HepG2 (cell line): ENCODE results near the gene SYNE1. TPM values are rescaled to one million over a fixed set of nuclear protein-coding genes. Genes with fewer than 3 reads are reported as not detected.

ENCODE experiments used
- ATAC-seq: fragments of 200-7000 bp; cut with Tn5 transposase; 3 replicates; pipeline ENCODE4 v1.9.1; 2020; ENCODE audit warnings: mild to moderate bottlenecking, moderate library complexity
- BruUV-seq: library from RNA; stranded (reverse); fragments of 400-500 nt; replicated peaks from 2 replicates; lab custom pipeline; 2021; lab: Mats Ljungman, UMichigan
- CTCF ChIA-PET: fragments of 300-600 bp; formaldehyde crosslinking; extraction: SDS; loops from one replicate; lab custom pipeline; 2021; ENCODE audit warnings: low total read pairs, inconsistent platforms, low intra/inter-chr PET ratio; lab: Yijun Ruan, JAX
- POLR2A ChIA-PET: fragments of 350-600 bp; sonication (Branson Sonifier 250); formaldehyde crosslinking; loops from one replicate; lab custom pipeline; 2020; ENCODE audit warnings: antibody characterized with exemption, inconsistent platforms; lab: Yijun Ruan, JAX
- DNase-seq: peaks from one replicate; pipeline ENCODE4 v3.0.0-alpha.2; 2015; ENCODE audit warnings: low spot score
- FAIRE-seq: peaks from 3 replicates; lab custom pipeline; 2011; peaks lifted over from hg19 to GRCh38; lab: Jason Lieb, UNC
- H2AFZ ChIP-seq: one replicate; pipeline ENCODE4 v1.6.1; 2011; ENCODE audit warnings: low read length, inconsistent platforms
- H3K27ac ChIP-seq: fragments of 300-600 bp; 3 replicates; pipeline ENCODE4 v1.8.0; 2011; ENCODE audit warnings: mixed run types, mild to moderate bottlenecking, mixed read lengths, low read length, inconsistent platforms; ENCODE audit not compliant: insufficient read depth; ENCODE audit errors: extremely low read length
- H3K27me3 ChIP-seq, 2 experiments: fragments of 200-600 bp in 1 of 2; 2 replicates in 1 of 2; 3 replicates in 1 of 2; pipeline versions ENCODE4 v1.6.0 to v1.8.0; 2011; ENCODE audit warnings: low read length in 2 of 2, mild to moderate bottlenecking in 2 of 2, moderate library complexity in 2 of 2, inconsistent platforms in 1 of 2; ENCODE audit not compliant: insufficient read depth in 2 of 2, control insufficient read depth in 1 of 2
- H3K36me3 ChIP-seq, 2 experiments: fragments of 200-600 bp in 1 of 2; replicated peaks in 1 of 2; 2 replicates in 1 of 2; 3 replicates in 1 of 2; pipeline versions ENCODE4 v1.5.1 to v1.8.0; 2011; ENCODE audit warnings: low read length in 2 of 2, inconsistent platforms in 1 of 2; ENCODE audit not compliant: insufficient read depth in 2 of 2, control insufficient read depth in 1 of 2
- H3K4me1 ChIP-seq: 2 replicates; pipeline ENCODE4 v1.5.1; 2012; ENCODE audit warnings: low read length, inconsistent platforms; ENCODE audit not compliant: insufficient read depth
- H3K4me2 ChIP-seq: 2 replicates; pipeline ENCODE4 v1.6.0; 2011; ENCODE audit warnings: low read depth, low read length, inconsistent platforms
- H3K4me3 ChIP-seq, 3 experiments: fragments of 200-600 bp in 1 of 3; sonication (generic), shearing (Covaris generic) in 1 of 3; replicated peaks in 1 of 3; 2 replicates each; pipeline ENCODE4 v1.5.1; 2011 to 2016; ENCODE audit warnings: low read length in 3 of 3, inconsistent platforms in 2 of 3, low read depth in 2 of 3, mild to moderate bottlenecking in 2 of 3, control low read depth in 1 of 3, mixed read lengths in 1 of 3; ENCODE audit not compliant: insufficient read depth in 1 of 3
- H3K79me2 ChIP-seq: one replicate; pipeline ENCODE4 v1.6.1; 2011; ENCODE audit warnings: low read length, inconsistent platforms; ENCODE audit not compliant: insufficient read depth
- H3K9ac ChIP-seq: 2 replicates; pipeline ENCODE4 v1.6.0; 2011; ENCODE audit warnings: mild to moderate bottlenecking, low read depth, low read length, inconsistent platforms; ENCODE audit not compliant: insufficient read depth
- H3K9me3 ChIP-seq: 2 replicates; pipeline ENCODE4 v1.5.1; 2012; ENCODE audit warnings: mild to moderate bottlenecking, low read length
- H4K20me1 ChIP-seq: 2 replicates; pipeline ENCODE4 v1.6.0; 2011; ENCODE audit warnings: inconsistent platforms, mild to moderate bottlenecking, low read length, moderate library complexity; ENCODE audit not compliant: insufficient read depth
- ELF1 ChIP-seq: sonication (generic); formaldehyde crosslinking; IDR thresholded peaks from 2 replicates; pipeline ENCODE4 v1.4.0; 2020; ENCODE audit warnings: missing genetic modification reagents
- EP300 ChIP-seq, 3 experiments: sonication (generic) in 1 of 3; formaldehyde crosslinking in 1 of 3; IDR thresholded peaks; 2 replicates each; pipeline versions ENCODE4 v1.5.1 to v1.6.1; 2011 to 2020; ENCODE audit warnings: low read depth in 2 of 3, low read length in 2 of 3, borderline replicate concordance in 1 of 3, improper control_type of control experiment in 1 of 3, mild to moderate bottlenecking in 1 of 3, missing genetic modification reagents in 1 of 3, moderate library complexity in 1 of 3
- NCOA5 ChIP-seq: sonication (generic); formaldehyde crosslinking; IDR thresholded peaks from 2 replicates; pipeline ENCODE4 v1.4.0; 2020; ENCODE audit warnings: missing genetic modification reagents
- NR2F6 ChIP-seq, 2 experiments: IDR thresholded peaks; 2 replicates each; pipeline ENCODE4 v1.6.1; 2016; ENCODE audit warnings: antibody characterized with exemption in 1 of 2, mild to moderate bottlenecking in 1 of 2
- PPARG ChIP-seq: conservative IDR thresholded peaks from 2 replicates; pipeline ENCODE4 v1.6.1; 2016; ENCODE audit warnings: missing biosample characterization, missing genetic modification reagents
- TARDBP ChIP-seq: sonication (generic); formaldehyde crosslinking; IDR thresholded peaks from 2 replicates; pipeline ENCODE4 v1.8.0; 2022; ENCODE audit warnings: mild to moderate bottlenecking, missing genetic modification reagents
- THAP7 ChIP-seq: sonication (generic); formaldehyde crosslinking; IDR thresholded peaks from 2 replicates; pipeline ENCODE4 v1.8.1; 2023; ENCODE audit warnings: mild to moderate bottlenecking, missing genetic modification reagents
- ZNF138 ChIP-seq: sonication (generic); formaldehyde crosslinking; IDR thresholded peaks from 2 replicates; pipeline ENCODE4 v1.5.0; 2020; ENCODE audit warnings: mild to moderate bottlenecking, low read depth, missing genetic modification reagents
- ZNF367 ChIP-seq: sonication (generic); formaldehyde crosslinking; IDR thresholded peaks from 2 replicates; pipeline ENCODE4 v1.4.0; 2020; ENCODE audit warnings: missing genetic modification reagents, borderline replicate concordance
- ZNF598 ChIP-seq: sonication (generic); formaldehyde crosslinking; IDR thresholded peaks from 2 replicates; pipeline ENCODE4 v1.5.1; 2020; ENCODE audit warnings: mild to moderate bottlenecking, missing genetic modification reagents, borderline replicate concordance
- WGBS: methylation state at CpG from one replicate; pipeline ENCODE4 v1.1.6; 2017; ENCODE audit warnings: low lambda C conversion rate; 5-methylcytosine and 5-hydroxymethylcytosine counted together
- in situ Hi-C: cut with HindIII; loops from 2 replicates; pipeline ENCODE4 v1.10.0; 2017; ENCODE audit warnings: low pct_unique_long_range_greater_than_20kb; ENCODE audit not compliant: extremely low pct_ligation_motif_present
- intact Hi-C: fragments of 100-400 bp; cut with micrococcal nuclease; formaldehyde crosslinking; loops from one replicate; pipeline ENCODE4 v1.10.0; 2022; ENCODE audit not compliant: unreplicated experiment
- polyA plus RNA-seq, 8 experiments: library from polyadenylated mRNA; depleted of rRNA in 3 of 8; stranded (reverse) in 7 of 8; unstranded in 1 of 8; fragments of >200 nt; fragmentation: Illumina TruSeq in 4 of 8; extraction: Trizol in 4 of 8; gene quantifications; 2 replicates each; pipeline versions ENCODE4 v1.2.1 to v1.2.3, GENCODE V29; 2011 to 2016; ENCODE audit warnings: low read depth in 4 of 8, missing spikeins in 1 of 8, mixed read lengths in 1 of 8; ENCODE audit not compliant: insufficient read depth in 1 of 8
- total RNA-seq, 5 experiments: library from RNA; depleted of rRNA; stranded (reverse); fragments of >200 nt; fragmentation: Illumina TruSeq; extraction: Trizol; gene quantifications; 2 replicates each; pipeline ENCODE4 v1.2.3, GENCODE V29; 2016; ENCODE audit warnings: low read depth in 1 of 5
- TF ChIP-seq, protein P1 (sequence below), 2 experiments: fragments of 450-650 bp in 1 of 2; sonication (generic) in 1 of 2; formaldehyde crosslinking in 1 of 2; IDR thresholded peaks; 2 replicates each; pipeline versions ENCODE4 v1.6.1 to v1.8.0; 2016 to 2022; ENCODE audit warnings: antibody characterized with exemption in 1 of 2, mild to moderate bottlenecking in 1 of 2, missing genetic modification reagents in 1 of 2
- TF ChIP-seq, protein P2 (sequence below): sonication (generic); formaldehyde crosslinking; IDR thresholded peaks from 2 replicates; pipeline ENCODE4 v1.8.0; 2022; ENCODE audit warnings: mild to moderate bottlenecking, missing genetic modification reagents, borderline replicate concordance

Gene SYNE1
- total and polyA plus RNA-seq, 2 of the 13 experiments (the other 11 are each of a cell fraction or from before 2014, with no cell fraction given) = 5.5 to 15.9 TPM

DNA sequence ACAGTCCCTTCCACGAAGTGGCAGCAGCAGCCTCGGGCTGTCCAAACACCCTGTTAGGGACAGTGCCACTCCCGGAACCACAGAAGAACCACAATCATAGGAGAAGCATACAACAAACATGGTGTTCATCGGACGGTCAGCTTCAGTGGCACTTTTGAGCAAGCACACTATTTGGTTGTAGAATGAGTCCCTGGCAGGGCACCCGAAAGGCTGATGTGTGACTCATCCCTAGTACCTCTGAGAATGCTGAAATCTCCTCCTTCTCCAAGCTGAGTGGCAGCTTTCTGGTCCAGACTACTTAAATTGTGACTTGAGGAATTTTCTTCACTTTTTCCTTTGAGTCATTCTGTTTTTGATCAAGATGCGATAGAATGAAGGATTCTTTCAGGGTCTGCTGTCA lies 547.2 kb downstream of the SYNE1 start:
- H3K9ac ChIP-seq = no peak overlapping the region
- H4K20me1 ChIP-seq = no peaks in the 10 kb centered on the region
- no peak overlapping the region for H3K27ac ChIP-seq
- ATAC-seq (no peak), FAIRE-seq (no peak), DNase-seq (no peak)
- no peaks in the 10 kb centered on the region for H3K4me1 ChIP-seq
- H3K4me3 ChIP-seq = no peak overlapping the region
- no peak overlapping the region for H2AFZ ChIP-seq
- intact Hi-C loops (loop anchor here (10.0 kb wide), 1 partner anchor 325 kb away; no protein-coding TSS in a partner anchor), in situ Hi-C loops (no loop called here)
- peaks cover 0 to 6% of the 10 kb centered on the region in 2 experiments; a peak in 4 of 5 replicates for H3K27me3 ChIP-seq
- no peaks in the 10 kb centered on the region for H3K9me3 ChIP-seq
- WGBS = 57% methylated on average over 4 of the region's 7 CpGs
- no peaks in the 10 kb centered on the region for H3K79me2 ChIP-seq
- no peak overlapping the region for H3K4me2 ChIP-seq
- H3K36me3 ChIP-seq = no peaks in the 10 kb centered on the region
- ChIA-PET POLR2A (no interaction called here), CTCF (no interaction called here)
- no TSS peak for BruUV-seq
- TF ChIP-seq, protein P1, sequence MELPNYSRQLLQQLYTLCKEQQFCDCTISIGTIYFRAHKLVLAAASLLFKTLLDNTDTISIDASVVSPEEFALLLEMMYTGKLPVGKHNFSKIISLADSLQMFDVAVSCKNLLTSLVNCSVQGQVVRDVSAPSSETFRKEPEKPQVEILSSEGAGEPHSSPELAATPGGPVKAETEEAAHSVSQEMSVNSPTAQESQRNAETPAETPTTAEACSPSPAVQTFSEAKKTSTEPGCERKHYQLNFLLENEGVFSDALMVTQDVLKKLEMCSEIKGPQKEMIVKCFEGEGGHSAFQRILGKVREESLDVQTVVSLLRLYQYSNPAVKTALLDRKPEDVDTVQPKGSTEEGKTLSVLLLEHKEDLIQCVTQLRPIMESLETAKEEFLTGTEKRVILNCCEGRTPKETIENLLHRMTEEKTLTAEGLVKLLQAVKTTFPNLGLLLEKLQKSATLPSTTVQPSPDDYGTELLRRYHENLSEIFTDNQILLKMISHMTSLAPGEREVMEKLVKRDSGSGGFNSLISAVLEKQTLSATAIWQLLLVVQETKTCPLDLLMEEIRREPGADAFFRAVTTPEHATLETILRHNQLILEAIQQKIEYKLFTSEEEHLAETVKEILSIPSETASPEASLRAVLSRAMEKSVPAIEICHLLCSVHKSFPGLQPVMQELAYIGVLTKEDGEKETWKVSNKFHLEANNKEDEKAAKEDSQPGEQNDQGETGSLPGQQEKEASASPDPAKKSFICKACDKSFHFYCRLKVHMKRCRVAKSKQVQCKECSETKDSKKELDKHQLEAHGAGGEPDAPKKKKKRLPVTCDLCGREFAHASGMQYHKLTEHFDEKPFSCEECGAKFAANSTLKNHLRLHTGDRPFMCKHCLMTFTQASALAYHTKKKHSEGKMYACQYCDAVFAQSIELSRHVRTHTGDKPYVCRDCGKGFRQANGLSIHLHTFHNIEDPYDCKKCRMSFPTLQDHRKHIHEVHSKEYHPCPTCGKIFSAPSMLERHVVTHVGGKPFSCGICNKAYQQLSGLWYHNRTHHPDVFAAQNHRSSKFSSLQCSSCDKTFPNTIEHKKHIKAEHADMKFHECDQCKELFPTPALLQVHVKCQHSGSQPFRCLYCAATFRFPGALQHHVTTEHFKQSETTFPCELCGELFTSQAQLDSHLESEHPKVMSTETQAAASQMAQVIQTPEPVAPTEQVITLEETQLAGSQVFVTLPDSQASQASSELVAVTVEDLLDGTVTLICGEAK (IDR thresholded peaks at IDR 0.05) = no peak
- TF ChIP-seq, protein P1 (CRISPR knock-in tag; IDR thresholded peaks at IDR 0.05) = no peak
- TF ChIP-seq NCOA5 (no peak), ZNF367 (CRISPR knock-in tag) (no peak), ZNF598 (CRISPR knock-in tag) (no peak), NR2F6 (IDR thresholded peaks at IDR 0.05) (no peak), NR2F6 (CRISPR knock-in tag; IDR thresholded peaks at IDR 0.05) (no peak), EP300 (IDR thresholded peaks at IDR 0.05; ENCODE audit: low read depth in 2 of 2, low read length in 2 of 2) (no peak), EP300 (CRISPR knock-in tag; IDR thresholded peaks at IDR 0.05; ENCODE audit: borderline replicate concordance) (no peak), THAP7 (no peak), PPARG (CRISPR knock-in tag) (no peak), TARDBP (no peak), ZNF138 (CRISPR knock-in tag) (no peak), ELF1 (no peak)
- TF ChIP-seq, protein P2, sequence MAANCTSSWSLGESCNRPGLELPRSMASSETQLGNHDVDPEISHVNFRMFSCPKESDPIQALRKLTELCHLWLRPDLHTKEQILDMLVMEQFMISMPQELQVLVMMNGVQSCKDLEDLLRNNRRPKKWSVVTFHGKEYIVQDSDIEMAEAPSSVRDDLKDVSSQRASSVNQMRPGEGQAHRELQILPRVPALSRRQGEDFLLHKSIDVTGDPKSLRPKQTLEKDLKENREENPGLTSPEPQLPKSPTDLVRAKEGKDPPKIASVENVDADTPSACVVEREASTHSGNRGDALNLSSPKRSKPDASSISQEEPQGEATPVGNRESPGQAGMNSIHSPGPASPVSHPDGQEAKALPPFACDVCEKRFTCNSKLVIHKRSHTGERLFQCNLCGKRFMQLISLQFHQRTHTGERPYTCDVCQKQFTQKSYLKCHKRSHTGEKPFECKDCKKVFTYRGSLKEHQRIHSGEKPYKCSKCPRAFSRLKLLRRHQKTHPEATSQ (CRISPR knock-in tag) = no peak
